ENCODE measurements around the gene GNB3. TPM values are rescaled to one million over a fixed set of nuclear protein-coding genes. Genes with fewer than 3 reads are reported as not detected.
"Not testable (repeated sequence)": the region's sequence is repeated elsewhere in the genome, so short reads cannot be mapped to it uniquely, and the experiment has no call there.

GNB3 gene
- total and polyA plus RNA-seq, 12 donors: 1.9 to 15.0 (median 7.5) TPM

DNA sequence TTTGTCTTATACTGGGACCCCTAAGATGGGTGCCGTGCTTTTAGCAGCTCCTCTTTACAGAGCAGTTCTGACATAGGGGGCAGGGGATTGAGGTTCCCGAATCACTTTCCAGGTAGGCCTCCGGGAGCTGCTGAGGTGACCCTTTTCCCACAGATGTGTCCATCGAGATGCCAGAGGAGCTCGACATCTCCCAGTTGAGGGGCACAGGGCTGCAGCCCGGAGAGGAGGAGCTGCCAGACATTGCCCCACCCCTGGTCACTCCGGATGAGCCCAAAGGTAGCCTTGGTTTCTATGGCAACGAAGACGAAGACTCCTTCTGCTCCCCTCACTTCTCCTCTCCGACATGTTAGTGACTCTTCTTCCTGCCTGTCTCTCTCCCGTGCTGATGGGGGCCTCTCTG, 22.3 kb downstream of the GNB3 start:
- WGBS, 2 donors: 93 to 95% methylated on average over 11 of the region's 11 CpGs

DNA sequence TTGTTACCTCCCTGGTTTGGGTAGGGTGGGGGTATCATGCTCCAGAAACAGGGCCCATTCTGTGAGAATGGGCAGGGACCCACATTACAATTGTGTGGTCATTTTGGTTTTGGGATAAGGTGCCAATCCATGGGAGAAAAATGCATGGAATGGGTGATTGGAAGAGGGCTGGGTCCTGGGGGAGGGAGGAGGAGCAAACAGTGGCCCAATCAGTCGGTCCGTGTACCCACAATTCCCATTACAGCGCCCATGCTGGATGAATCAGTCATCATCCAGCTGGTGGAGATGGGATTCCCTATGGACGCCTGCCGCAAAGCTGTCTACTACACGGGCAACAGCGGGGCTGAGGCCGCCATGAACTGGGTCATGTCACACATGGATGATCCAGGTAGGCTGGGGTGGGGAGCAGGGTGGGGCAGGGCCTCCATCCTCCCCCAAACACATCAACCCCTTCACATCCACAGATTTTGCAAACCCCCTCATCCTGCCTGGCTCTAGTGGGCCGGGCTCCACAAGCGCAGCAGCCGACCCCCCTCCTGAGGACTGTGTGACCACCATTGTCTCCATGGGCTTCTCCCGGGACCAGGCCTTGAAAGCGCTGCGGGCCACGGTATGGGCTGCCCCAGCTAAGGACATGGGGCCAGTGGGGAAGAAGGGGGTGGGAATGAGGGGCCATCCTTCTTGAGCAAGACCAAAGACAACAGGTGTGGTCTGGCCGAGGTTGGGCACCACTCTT, 23.0 kb downstream of the GNB3 start:
- Histone ChIP-seq H3K4me1 (peaks cover 11 to 19% (median 14%) of the 10 kb centered on the region in 9 donors), H3K9me3 (no peaks in the 10 kb centered on the region), H3K4me3 (no peak overlapping the region), H3K27me3 (no peaks in the 10 kb centered on the region), H3K27ac (no peak overlapping the region), H3K36me3 (peaks cover 0 to 76% (median 59%) of the 10 kb centered on the region in 9 donors)
- TF ChIP-seq, protein P1, sequence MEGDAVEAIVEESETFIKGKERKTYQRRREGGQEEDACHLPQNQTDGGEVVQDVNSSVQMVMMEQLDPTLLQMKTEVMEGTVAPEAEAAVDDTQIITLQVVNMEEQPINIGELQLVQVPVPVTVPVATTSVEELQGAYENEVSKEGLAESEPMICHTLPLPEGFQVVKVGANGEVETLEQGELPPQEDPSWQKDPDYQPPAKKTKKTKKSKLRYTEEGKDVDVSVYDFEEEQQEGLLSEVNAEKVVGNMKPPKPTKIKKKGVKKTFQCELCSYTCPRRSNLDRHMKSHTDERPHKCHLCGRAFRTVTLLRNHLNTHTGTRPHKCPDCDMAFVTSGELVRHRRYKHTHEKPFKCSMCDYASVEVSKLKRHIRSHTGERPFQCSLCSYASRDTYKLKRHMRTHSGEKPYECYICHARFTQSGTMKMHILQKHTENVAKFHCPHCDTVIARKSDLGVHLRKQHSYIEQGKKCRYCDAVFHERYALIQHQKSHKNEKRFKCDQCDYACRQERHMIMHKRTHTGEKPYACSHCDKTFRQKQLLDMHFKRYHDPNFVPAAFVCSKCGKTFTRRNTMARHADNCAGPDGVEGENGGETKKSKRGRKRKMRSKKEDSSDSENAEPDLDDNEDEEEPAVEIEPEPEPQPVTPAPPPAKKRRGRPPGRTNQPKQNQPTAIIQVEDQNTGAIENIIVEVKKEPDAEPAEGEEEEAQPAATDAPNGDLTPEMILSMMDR (IDR thresholded peaks at IDR 0.05): no peak
- 94 to 98% methylated on average over 16 of the region's 16 CpGs for WGBS, 2 donors
- ATAC-seq (no peak), DNase-seq (no peak)
- intact Hi-C loops (cut with DNase I): loop anchor here in 1 of 10 donors (10.0 kb wide), 1 partner anchor 81 kb away; the partner anchor contains the start of genes C12orf57 and RNU7-1

More for the DNA sequence above, 22.3 kb downstream of the GNB3 start:
- Histone ChIP-seq H3K9me3 (no peaks in the 10 kb centered on the region), H3K27ac (no peak overlapping the region), H3K4me3 (no peak overlapping the region), H3K4me1 (peaks cover 5 to 11% (median 7%) of the 10 kb centered on the region in 9 donors), H3K36me3 (peaks cover 0 to 84% (median 66%) of the 10 kb centered on the region in 9 donors), H3K27me3 (no peaks in the 10 kb centered on the region)
- DNase-seq (no peak), ATAC-seq (no peak)
- TF ChIP-seq, protein P1 (IDR thresholded peaks at IDR 0.05): no peak
- intact Hi-C loops (cut with DNase I): loop anchor here in 1 of 10 donors (10.0 kb wide), 1 partner anchor 82 kb away; the partner anchor contains the start of genes C12orf57 and RNU7-1

DNA sequence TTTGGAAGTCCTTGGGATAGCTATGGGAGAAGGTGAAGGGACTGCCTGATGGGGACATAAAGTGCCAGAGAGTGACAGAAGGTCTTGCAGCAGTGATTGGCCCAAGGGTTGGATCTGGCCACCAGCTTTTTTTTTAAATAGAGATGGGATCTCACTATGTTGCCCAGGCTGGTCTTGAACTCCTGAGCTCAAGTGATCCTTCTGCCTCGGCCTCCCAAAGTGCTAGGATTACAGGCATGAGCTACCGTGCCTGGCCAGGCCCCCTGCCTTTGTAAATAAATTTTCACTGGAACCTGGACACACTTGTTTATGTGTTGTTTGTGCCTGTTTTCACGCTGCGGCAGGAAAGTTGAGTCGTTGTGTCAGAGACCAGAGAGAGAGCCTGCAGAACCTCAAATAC, 24.6 kb downstream of the GNB3 start:
- H3K4me3 ChIP-seq, H3K9me3 ChIP-seq, DNase-seq, ATAC-seq, H3K27ac ChIP-seq, H3K27me3 ChIP-seq: not testable (repeated sequence)
- intact Hi-C loops (cut with DNase I): loop anchor here in 2 of 10 donors (5.0 to 10.0 kb wide), 2 partner anchors 72 to 79 kb away; partner anchors contain the start of genes C12orf57 (in 1 of the 2) and RNU7-1 (in 1 of the 2)
- Histone ChIP-seq H3K36me3 (peaks cover 3 to 75% (median 54%) of the 10 kb centered on the region in 9 donors), H3K4me1 (peaks cover 24 to 31% (median 30%) of the 10 kb centered on the region in 9 donors)
- 91 to 95% methylated on average over 5 of the region's 5 CpGs for WGBS, 2 donors

DNA sequence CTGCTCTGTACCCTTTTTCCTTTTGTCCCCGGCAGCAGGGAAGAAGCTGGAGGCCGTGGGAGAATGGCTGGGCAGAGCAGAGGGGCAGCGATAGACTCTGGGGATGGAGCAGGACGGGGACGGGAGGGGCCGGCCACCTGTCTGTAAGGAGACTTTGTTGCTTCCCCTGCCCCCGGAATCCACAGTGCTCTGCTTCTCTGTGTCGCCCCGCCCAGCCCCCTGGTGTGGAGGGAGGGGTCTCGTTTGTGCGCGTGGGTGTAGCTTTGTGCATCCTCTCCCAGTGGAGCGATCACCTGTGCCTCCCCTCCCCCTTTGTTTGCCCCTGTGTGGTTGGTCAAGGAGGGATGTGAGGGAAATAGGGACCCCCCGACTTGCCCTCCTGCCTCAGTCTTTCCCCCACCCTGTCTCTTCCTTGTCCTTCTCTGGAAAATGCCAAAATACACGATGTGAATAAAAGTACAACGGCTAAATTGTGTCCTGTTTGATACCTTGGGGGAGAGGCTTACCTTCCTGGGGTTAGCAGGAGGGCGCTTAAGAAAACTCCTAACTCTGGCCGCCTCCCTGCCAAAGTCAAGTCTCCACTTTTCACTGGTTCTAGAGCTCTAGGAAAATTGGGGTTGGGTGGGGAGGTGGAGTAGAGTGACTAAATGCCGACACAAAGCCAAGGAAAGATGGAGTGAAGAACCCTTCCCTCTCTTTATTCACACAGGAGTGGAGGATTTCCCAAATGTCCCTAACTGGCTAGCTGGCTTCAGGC, 25.6 kb downstream of the GNB3 start:
- intact Hi-C loops (cut with DNase I): loop anchor here in 2 of 10 donors (5.0 to 10.0 kb wide), 2 partner anchors 71 to 78 kb away; partner anchors contain the start of genes C12orf57 (in 1 of the 2) and RNU7-1 (in 1 of the 2)
- peaks cover 24 to 41% (median 40%) of the 10 kb centered on the region in 9 donors for H3K4me1 ChIP-seq
- H3K27me3 ChIP-seq: no peaks in the 10 kb centered on the region
- peak overlapping the region; percentile 26 to 100 (median 96) for H3K4me3 ChIP-seq
- peak overlapping the region in 9 of 10 donors; percentile 98 to 100 (median 100) for H3K27ac ChIP-seq
- H3K9me3 ChIP-seq: no peaks in the 10 kb centered on the region
- H3K36me3 ChIP-seq: peaks cover 2 to 75% (median 52%) of the 10 kb centered on the region in 9 donors
- 81 to 82% methylated on average over 19 of the region's 19 CpGs for WGBS, 2 donors
- ATAC-seq (no peak), DNase-seq (no peak)
- TF ChIP-seq, protein P1 (IDR thresholded peaks at IDR 0.05): no peak

All from heart right ventricle (tissue), 16 donors.